K562 (cell line): ENCODE measurements around the gene ST6GALNAC6. TPM values are rescaled to one million over a fixed set of nuclear protein-coding genes. Genes with fewer than 3 reads are reported as not detected.

ENCODE experiments used
- ADNP ChIP-seq: fragments of 200-800 bp; sonication (Bioruptor generic); IDR thresholded peaks from 2 replicates; pipeline ENCODE4 v1.6.1; 2016; ENCODE audit warnings: missing genetic modification characterization, missing compliant biosample characterization
- ARHGAP35 ChIP-seq: fragments of 450-650 bp; IDR thresholded peaks from 2 replicates; pipeline ENCODE4 v1.6.1; 2018; ENCODE audit not compliant: partially characterized antibody
- CEBPB ChIP-seq: fragments of 450-650 bp; IDR thresholded peaks from 2 replicates; pipeline ENCODE4 v1.6.1; 2016; ENCODE audit warnings: missing genetic modification characterization, missing compliant biosample characterization
- CHD1 ChIP-seq: fragments of 200-600 bp; sonication (generic); IDR thresholded peaks from one replicate; pipeline ENCODE4 v1.6.1; 2012; ENCODE audit warnings: mild to moderate bottlenecking, moderate library complexity, low read length, inconsistent platforms
- CHD2 ChIP-seq: IDR thresholded peaks from 2 replicates; pipeline ENCODE4 v1.6.1; 2011; ENCODE audit warnings: low read depth, low read length
- EP300 ChIP-seq: IDR thresholded peaks from 2 replicates; pipeline ENCODE4 v1.6.1; 2012; ENCODE audit warnings: low read length, improper control_type of control experiment
- FOXA1 ChIP-seq: fragments of 450-650 bp; IDR thresholded peaks from 2 replicates; pipeline ENCODE4 v1.6.1; 2016; ENCODE audit warnings: mild to moderate bottlenecking, borderline replicate concordance
- FOXO4 ChIP-seq: fragments of 450-650 bp; formaldehyde crosslinking; IDR thresholded peaks from 2 replicates; pipeline ENCODE4 v1.4.0; 2020; ENCODE audit warnings: mild to moderate bottlenecking, moderate library complexity
- HBP1 ChIP-seq: fragments of 450-650 bp; formaldehyde crosslinking; IDR thresholded peaks from 2 replicates; pipeline ENCODE4 v1.4.0; 2022; ENCODE audit warnings: missing genetic modification characterization
- HDAC2 ChIP-seq: fragments of 450-650 bp; IDR thresholded peaks from 2 replicates; pipeline ENCODE4 v1.6.1; 2016; ENCODE audit warnings: mild to moderate bottlenecking
- ILF3 ChIP-seq: fragments of 450-650 bp; IDR thresholded peaks from 2 replicates; pipeline ENCODE4 v1.6.1; 2018; ENCODE audit warnings: antibody characterized with exemption, mild to moderate bottlenecking, moderate library complexity, borderline replicate concordance
- JUND ChIP-seq, 2 experiments: IDR thresholded peaks; 2 replicates in 1 of 2; 3 replicates in 1 of 2; pipeline ENCODE4 v1.6.1; 2011; ENCODE audit warnings: borderline replicate concordance in 2 of 2, low read depth in 2 of 2, low read length in 2 of 2, improper control_type of control experiment in 1 of 2, missing biosample characterization in 1 of 2, missing genetic modification characterization in 1 of 2, missing genetic modification reagents in 1 of 2
- KDM1A ChIP-seq, 2 experiments: fragments of 450-650 bp; IDR thresholded peaks; 2 replicates each; pipeline ENCODE4 v1.6.1; 2016; ENCODE audit warnings: mild to moderate bottlenecking in 2 of 2
- MXD1 ChIP-seq: fragments of 250-450 bp; sonication (Bioruptor Pico); IDR thresholded peaks from 2 replicates; pipeline ENCODE4 v1.8.0; 2021; ENCODE audit warnings: borderline replicate concordance, mild to moderate bottlenecking, moderate library complexity; ENCODE audit not compliant: poor library complexity, severe bottlenecking
- NFIC ChIP-seq: fragments of 450-650 bp; IDR thresholded peaks from 2 replicates; pipeline ENCODE4 v1.6.1; 2017; ENCODE audit warnings: mild to moderate bottlenecking, inconsistent platforms
- NFYB ChIP-seq: IDR thresholded peaks from 2 replicates; pipeline ENCODE4 v1.6.1; 2011; ENCODE audit warnings: mild to moderate bottlenecking, moderate library complexity; ENCODE audit not compliant: insufficient read length; ENCODE audit errors: extremely low read depth
- NONO ChIP-seq, 2 experiments: fragments of 200-400 bp in 1 of 2; fragments of 450-650 bp in 1 of 2; formaldehyde crosslinking in 1 of 2; IDR thresholded peaks; 2 replicates each; pipeline ENCODE4 v1.6.1; 2017; ENCODE audit warnings: low read depth in 2 of 2, mild to moderate bottlenecking in 2 of 2, moderate library complexity in 2 of 2, low read length in 1 of 2
- PHTF2 ChIP-seq: fragments of 250-450 bp; sonication (Bioruptor Pico); IDR thresholded peaks from 2 replicates; pipeline ENCODE4 v1.5.0; 2021; ENCODE audit warnings: mild to moderate bottlenecking
- RBFOX2 ChIP-seq: fragments of 200-400 bp; formaldehyde crosslinking; IDR thresholded peaks from 2 replicates; pipeline ENCODE4 v1.6.1; 2017; ENCODE audit warnings: low read depth, mild to moderate bottlenecking, low read length, moderate library complexity
- RCOR1 ChIP-seq, 2 experiments: IDR thresholded peaks; 2 replicates each; pipeline ENCODE4 v1.6.1; 2012; ENCODE audit warnings: low read depth in 2 of 2, low read length in 2 of 2, borderline replicate concordance in 1 of 2, improper control_type of control experiment in 1 of 2
- RFX5 ChIP-seq: IDR thresholded peaks from 2 replicates; pipeline ENCODE4 v1.6.1; 2011; ENCODE audit warnings: low read depth, mild to moderate bottlenecking, improper control_type of control experiment, low read length
- SP2 ChIP-seq: IDR thresholded peaks from 2 replicates; pipeline ENCODE4 v1.6.1; 2011; ENCODE audit warnings: mild to moderate bottlenecking, low read depth, low read length, moderate library complexity; ENCODE audit not compliant: poor library complexity, severe bottlenecking; ENCODE audit errors: extremely low read depth
- ZNF277 ChIP-seq: fragments of 250-450 bp; sonication (Bioruptor Pico); IDR thresholded peaks from 2 replicates; pipeline ENCODE4 v1.8.0; 2022; ENCODE audit warnings: inconsistent platforms, mild to moderate bottlenecking, moderate library complexity, borderline replicate concordance
- ZNF41 ChIP-seq: fragments of 250-450 bp; sonication (Bioruptor Pico); conservative IDR thresholded peaks from 2 replicates; pipeline ENCODE4 v1.4.0; 2020; ENCODE audit warnings: mild to moderate bottlenecking
- ZNF77 ChIP-seq: fragments of 250-450 bp; sonication (Bioruptor Pico); IDR thresholded peaks from 2 replicates; pipeline ENCODE4 v1.5.0; 2020
- polyA plus RNA-seq, 8 experiments: library from polyadenylated mRNA; depleted of rRNA in 4 of 8; stranded (reverse) in 5 of 8; unstranded in 3 of 8; fragments of >200 nt; fragmentation: Nextera tagmentation in 2 of 8; fragmentation: Illumina TruSeq in 1 of 8; extraction: Ambion mirVana in 2 of 8; extraction: Trizol in 1 of 8; gene quantifications; 2 replicates each; pipeline versions ENCODE4 v1.2.1 to v1.2.3, GENCODE V29; 2011 to 2014; ENCODE audit warnings: inconsistent platforms in 1 of 8, missing spikeins in 1 of 8
- total RNA-seq, 7 experiments: library from RNA; depleted of rRNA in 6 of 7; stranded (reverse); fragments of >200 nt in 6 of 7; fragmentation: Illumina TruSeq in 2 of 7; extraction: Trizol in 2 of 7; gene quantifications; 2 replicates each; pipeline versions ENCODE4 v1.2.1 to v1.2.3, GENCODE V29; 2011 to 2021; ENCODE audit warnings: low replicate concordance in 1 of 7

The ST6GALNAC6 gene
- total and polyA plus RNA-seq, 9 of the 15 experiments (the other 6 are each of a cell fraction or from before 2014, with no cell fraction given) = 0.13 to 23.0 (median 14.5) TPM

- TF ChIP-seq ZNF277 (CRISPR knock-in tag) (no peak), RBFOX2 (0 out of 2 replicates have a peak, but pooled peaks have one; percentile 13), KDM1A (IDR thresholded peaks at IDR 0.05) (peak; percentile 70 to 79; a peak in 3 of 4 replicates), NONO (IDR thresholded peaks at IDR 0.05; ENCODE audit: low read depth in 2 of 2, low read length in 1 of 2) (no peak), ILF3 (no peak), CEBPB (tag) (no peak), NFIC (no peak), JUND (IDR thresholded peaks at IDR 0.05; ENCODE audit: borderline replicate concordance, low read depth, low read length) (no peak), JUND (tag; IDR thresholded peaks at IDR 0.05; ENCODE audit: borderline replicate concordance, low read depth, low read length) (no peak), CHD1 (no peak), NFYB (peak; percentile 90), RCOR1 (IDR thresholded peaks at IDR 0.05; ENCODE audit: borderline replicate concordance in 1 of 2, low read depth in 2 of 2, low read length in 2 of 2) (peak in 1 of 2 experiments; percentile 66; a peak in 1 of 4 replicates), FOXO4 (CRISPR knock-in tag) (no peak), ZNF77 (CRISPR knock-in tag) (no peak), MXD1 (CRISPR knock-in tag) (no peak), SP2 (peak; percentile 28), ARHGAP35 (no peak), CHD2 (peak; percentile 58; the same call in 1 of the 2 replicates), HBP1 (CRISPR knock-in tag) (no peak), ADNP (tag) (peak; percentile 88), EP300 (no peak), ZNF41 (CRISPR knock-in tag) (no peak), FOXA1 (no peak), RFX5 (no peak), HDAC2 (peak; percentile 68; the same call in 1 of the 2 replicates), PHTF2 (CRISPR knock-in tag) (no peak)
Measured at GRCh38 chr9:127886401-127886972, 12.9 kb downstream of the ST6GALNAC6 start (continued).
